Common myeloid progenitor, CD34-positive (primary cell): ENCODE data around the gene EDEM2.
"Not testable (repeated sequence)": the region's sequence is repeated elsewhere in the genome, so short reads cannot be mapped to it uniquely, and the experiment has no call there.

Source experiments
- CTCF ChIA-PET: fragments of 350-600 bp; sonication (Branson Sonifier 250); formaldehyde crosslinking; loops from one replicate; lab custom pipeline; 2021; ENCODE audit warnings: antibody characterized with exemption; lab: Charles Lee
- POLR2A ChIA-PET: fragments of 350-600 bp; sonication (Branson Sonifier 250); formaldehyde crosslinking; loops from one replicate; lab custom pipeline; 2021; ENCODE audit warnings: antibody characterized with exemption; lab: Charles Lee
- DNase-seq, 3 donors: peaks; one replicate each; pipeline versions ENCODE4 v3.0.0 to v3.0.0-alpha.2; 2013
- H3K27ac ChIP-seq, 2 experiments: 1 replicate in 1 of 2; 2 replicates in 1 of 2; pipeline ENCODE4 v1.7.0; 2013; ENCODE audit warnings: inconsistent platforms in 2 of 2, low read length in 2 of 2, mild to moderate bottlenecking in 2 of 2, low read depth in 1 of 2, moderate library complexity in 1 of 2; ENCODE audit not compliant: severe bottlenecking in 2 of 2, insufficient read depth in 1 of 2, poor library complexity in 1 of 2
- H3K27me3 ChIP-seq, 5 experiments: replicated peaks in 2 of 5; 1 replicate in 3 of 5; 2 replicates in 2 of 5; pipeline versions ENCODE4 v1.6.1 to v1.7.0; 2013; ENCODE audit warnings: low read length in 4 of 5, mild to moderate bottlenecking in 2 of 5, moderate library complexity in 2 of 5, inconsistent platforms in 1 of 5; ENCODE audit not compliant: insufficient read depth in 5 of 5, control insufficient read depth in 4 of 5
- H3K36me3 ChIP-seq, 4 experiments: 1 replicate in 2 of 4; 2 replicates in 2 of 4; pipeline versions ENCODE4 v1.6.1 to v1.7.0; 2013; ENCODE audit warnings: low read length in 3 of 4, control low read depth in 1 of 4, mild to moderate bottlenecking in 1 of 4; ENCODE audit not compliant: control insufficient read depth in 4 of 4, insufficient read depth in 4 of 4
- H3K4me1 ChIP-seq, 4 experiments: 1 replicate in 3 of 4; 2 replicates in 1 of 4; pipeline versions ENCODE4 v1.6.1 to v1.7.1; 2013; ENCODE audit warnings: low read length in 3 of 4, mild to moderate bottlenecking in 3 of 4, control low read depth in 1 of 4, inconsistent platforms in 1 of 4, moderate library complexity in 1 of 4; ENCODE audit not compliant: control insufficient read depth in 4 of 4, insufficient read depth in 4 of 4; ENCODE audit errors: control extremely low read depth in 1 of 4
- H3K4me3 ChIP-seq, 7 experiments: 1 replicate in 4 of 7; 2 replicates in 3 of 7; pipeline versions ENCODE4 v1.5.1 to v1.7.0; 2013; ENCODE audit warnings: mild to moderate bottlenecking in 7 of 7, low read length in 6 of 7, moderate library complexity in 6 of 7, inconsistent platforms in 2 of 7, low read depth in 2 of 7, control low read depth in 1 of 7; ENCODE audit not compliant: insufficient read depth in 4 of 7, control insufficient read depth in 1 of 7; ENCODE audit errors: extremely low read depth in 1 of 7
- H3K9me3 ChIP-seq, 5 experiments: 1 replicate in 4 of 5; 2 replicates in 1 of 5; pipeline versions ENCODE4 v1.6.1 to v1.7.1; 2013; ENCODE audit warnings: low read length in 4 of 5, mild to moderate bottlenecking in 2 of 5, inconsistent platforms in 1 of 5, low read depth in 1 of 5, moderate library complexity in 1 of 5; ENCODE audit not compliant: control insufficient read depth in 4 of 5, insufficient read depth in 2 of 5; ENCODE audit errors: control extremely low read depth in 1 of 5
- WGBS: methylation state at CpG from one replicate; pipeline ENCODE4 v1.1.5; 2013; ENCODE audit not compliant: insufficient coverage; 5-methylcytosine and 5-hydroxymethylcytosine counted together

The EDEM2 gene

DNA sequence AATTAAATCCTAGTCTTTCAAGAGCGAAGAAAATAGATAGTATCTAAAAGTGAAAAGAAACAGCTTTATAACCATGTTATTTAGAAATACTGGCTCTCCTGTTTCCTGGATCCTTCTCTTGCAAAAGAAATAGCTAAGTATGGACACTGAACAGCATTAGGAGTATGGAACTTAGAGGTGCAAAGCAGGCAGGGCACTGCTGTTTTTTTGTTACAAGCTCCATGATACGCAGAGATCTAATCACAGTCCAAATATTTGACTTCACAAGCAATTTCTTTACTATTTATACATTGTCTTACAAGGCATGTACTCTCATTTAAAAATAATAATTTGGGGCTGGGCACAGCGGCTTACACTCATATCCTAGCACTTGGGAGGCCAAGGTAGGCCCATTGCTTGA, 62.1 kb downstream of the EDEM2 start:
- peak overlapping the region in 1 of 2 experiments; percentile 25 for H3K27ac ChIP-seq
- no peaks in the 10 kb centered on the region for H3K27me3 ChIP-seq
- no peaks in the 10 kb centered on the region for H3K9me3 ChIP-seq
- no peak overlapping the region for H3K4me3 ChIP-seq
- CTCF ChIA-PET, result interaction anchor here (0.6 to 1.9 kb wide), 2 partner anchors 11 to 1053 kb away, joined by 3 to 7 read pairs; no protein-coding TSS in a partner anchor
- peaks cover 0 to 19% (median 10%) of the 10 kb centered on the region in 4 experiments for H3K4me1 ChIP-seq
- peaks cover 0 to 11% (median 5%) of the 10 kb centered on the region in 4 experiments for H3K36me3 ChIP-seq
- DNase-seq, result no peak
- POLR2A ChIA-PET, result no interaction called here
- WGBS, result 100% methylated on average over 1 of the region's 3 CpGs

DNA sequence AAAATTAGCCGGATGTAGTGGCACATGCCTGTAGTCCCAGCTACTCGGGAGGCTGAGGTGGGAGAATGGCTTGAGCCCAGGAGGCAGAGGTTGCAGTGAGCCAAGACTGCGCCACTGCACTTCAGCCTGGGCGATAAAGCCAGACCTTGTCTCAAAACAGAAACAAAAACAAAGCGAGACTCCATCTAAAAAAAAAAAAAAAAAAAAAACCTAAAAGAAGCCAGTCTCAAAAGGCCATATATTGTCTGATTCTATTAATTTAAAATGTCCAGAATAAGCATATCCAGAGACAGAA, 66.8 kb downstream of the EDEM2 start:
- POLR2A ChIA-PET, H3K9me3 ChIP-seq: not testable (repeated sequence)
- CTCF ChIA-PET, result interaction anchor here (1.6 kb wide), 2 partner anchors 11 to 16 kb away, joined by 4 to 5 read pairs; no protein-coding TSS in a partner anchor

DNA sequence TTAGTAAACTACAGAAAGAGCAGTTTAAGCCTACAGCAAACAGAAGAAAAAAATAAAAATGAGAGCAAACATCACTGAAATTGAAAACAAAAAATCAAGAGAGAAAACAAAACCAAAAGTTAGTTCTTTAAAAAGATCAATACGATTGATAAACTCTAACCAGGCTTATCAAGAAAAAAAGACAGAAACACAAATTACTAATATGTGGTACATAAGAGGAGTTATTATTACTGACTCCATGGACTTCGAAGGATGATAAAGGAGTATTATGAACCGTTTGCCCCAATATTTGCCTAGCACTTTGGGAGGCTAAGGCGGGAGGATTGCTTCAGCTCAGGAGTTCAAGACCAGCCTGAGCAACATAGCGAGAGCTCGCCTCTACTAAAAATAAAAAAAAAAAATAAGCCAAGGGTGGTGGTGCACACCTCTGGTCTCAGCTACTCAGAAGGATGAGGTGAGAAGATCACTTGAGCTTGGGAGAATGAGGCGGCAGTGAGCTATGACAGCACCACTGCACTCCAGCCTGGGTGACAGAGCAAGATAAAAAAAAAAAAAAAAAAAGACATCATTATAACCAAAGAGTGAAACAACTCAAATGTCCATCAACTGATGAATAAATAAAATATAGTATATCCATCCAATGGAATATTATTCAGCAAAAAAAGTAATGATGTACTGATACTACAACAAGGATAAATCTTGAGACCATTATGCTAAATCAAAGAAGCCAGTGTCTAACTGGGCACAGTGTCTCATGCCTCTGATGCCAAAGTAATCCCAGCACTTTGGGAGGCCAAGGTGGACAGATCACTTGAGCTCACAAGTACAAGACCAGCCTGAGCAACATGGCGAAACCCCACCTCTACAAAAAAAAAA, 67.4 kb downstream of the EDEM2 start:
- H3K9me3 ChIP-seq, result peaks cover 1 to 6% (median 2%) of the 10 kb centered on the region in 5 experiments
- H3K27ac ChIP-seq, result no peak overlapping the region
- peaks cover 12 to 22% (median 17%) of the 10 kb centered on the region in 4 experiments for H3K36me3 ChIP-seq
- H3K27me3 ChIP-seq, result no peaks in the 10 kb centered on the region
- ChIA-PET POLR2A (no interaction called here), CTCF (interaction anchor here (1.6 kb wide), 2 partner anchors 11 to 16 kb away, joined by 4 to 5 read pairs; no protein-coding TSS in a partner anchor)
- peaks cover 0 to 2% (median 0%) of the 10 kb centered on the region in 4 experiments for H3K4me1 ChIP-seq
- DNase-seq, result no peak
- WGBS, result 100% methylated on average over 3 of the region's 8 CpGs
- H3K4me3 ChIP-seq, result no peak overlapping the region

More for the DNA sequence above, 66.8 kb downstream of the EDEM2 start:
- WGBS, result no CpG with 5 or more reads among the region's 5 CpGs
- not testable (repeated sequence) for H3K4me1 ChIP-seq, H3K27ac ChIP-seq, H3K4me3 ChIP-seq, DNase-seq, H3K27me3 ChIP-seq
- peaks cover 12 to 22% (median 17%) of the 10 kb centered on the region in 4 experiments for H3K36me3 ChIP-seq

DNA sequence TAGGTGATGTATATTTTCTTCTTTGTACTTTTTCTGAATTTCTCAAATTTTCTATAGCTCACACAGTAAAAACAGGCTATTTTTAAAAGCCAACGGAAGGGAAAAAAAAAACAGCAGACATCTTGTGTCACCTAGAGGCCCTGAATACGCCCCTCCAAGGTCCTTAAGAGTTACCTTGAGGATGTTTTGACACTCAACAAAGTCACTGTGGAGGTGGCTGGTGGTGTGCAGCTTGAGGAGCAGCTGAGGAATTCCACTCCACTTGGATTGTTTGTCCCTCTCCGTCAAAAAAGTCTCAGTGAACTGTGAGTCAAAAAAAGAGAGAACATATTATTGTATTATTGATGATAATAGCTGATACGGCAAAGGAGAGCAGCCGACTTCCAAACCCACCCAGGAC, 69.3 kb downstream of the EDEM2 start:
- CTCF ChIA-PET, result interaction anchor here (1.9 kb wide), 1 partner anchor 13 kb away, joined by 6 read pairs; no protein-coding TSS in a partner anchor

DNA sequence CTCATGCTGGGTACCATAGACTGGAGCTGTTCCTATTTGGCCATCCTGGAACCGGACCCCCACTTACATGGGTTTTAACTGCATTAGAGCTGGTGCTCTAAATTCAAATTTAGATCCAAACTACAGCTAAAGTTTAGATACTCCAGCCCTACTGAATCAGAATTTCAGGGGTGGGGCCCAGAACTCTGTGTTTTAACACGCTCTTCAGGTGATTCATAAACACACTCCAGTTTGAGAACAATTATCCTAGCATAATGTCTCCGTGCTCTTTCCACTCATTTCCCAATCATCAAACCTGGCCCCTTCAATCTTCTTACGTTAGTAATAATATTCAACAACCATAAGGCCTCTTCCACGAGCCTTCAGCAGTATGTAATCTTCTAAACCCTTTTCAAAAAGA, 69.8 kb downstream of the EDEM2 start:
- no peak for DNase-seq
- H3K27me3 ChIP-seq, result no peaks in the 10 kb centered on the region
- WGBS, result 98% methylated on average over 4 of the region's 5 CpGs
- H3K9me3 ChIP-seq, result peaks cover 1 to 6% (median 2%) of the 10 kb centered on the region in 5 experiments
- H3K4me3 ChIP-seq, result no peak overlapping the region
- no peaks in the 10 kb centered on the region for H3K4me1 ChIP-seq
- no peak overlapping the region for H3K27ac ChIP-seq
- ChIA-PET CTCF (interaction anchor here (1.9 kb wide), 1 partner anchor 12 kb away, joined by 6 read pairs; no protein-coding TSS in a partner anchor), POLR2A (interaction anchor here (1.1 kb wide), 1 partner anchor 12 kb away, joined by 3 read pairs; no protein-coding TSS in a partner anchor)
- H3K36me3 ChIP-seq, result peaks cover 12 to 22% (median 17%) of the 10 kb centered on the region in 4 experiments

More for the DNA sequence above, 69.3 kb downstream of the EDEM2 start:
- 100% methylated on average over 2 of the region's 5 CpGs for WGBS
- Histone ChIP-seq H3K4me1 (no peaks in the 10 kb centered on the region), H3K4me3 (no peak overlapping the region), H3K27ac (no peak overlapping the region), H3K27me3 (no peaks in the 10 kb centered on the region), H3K9me3 (peaks cover 1 to 6% (median 2%) of the 10 kb centered on the region in 5 experiments), H3K36me3 (peaks cover 12 to 22% (median 17%) of the 10 kb centered on the region in 4 experiments)
- POLR2A ChIA-PET, result interaction anchor here (1.1 kb wide), 1 partner anchor 12 kb away, joined by 3 read pairs; no protein-coding TSS in a partner anchor
- DNase-seq, result no peak

DNA sequence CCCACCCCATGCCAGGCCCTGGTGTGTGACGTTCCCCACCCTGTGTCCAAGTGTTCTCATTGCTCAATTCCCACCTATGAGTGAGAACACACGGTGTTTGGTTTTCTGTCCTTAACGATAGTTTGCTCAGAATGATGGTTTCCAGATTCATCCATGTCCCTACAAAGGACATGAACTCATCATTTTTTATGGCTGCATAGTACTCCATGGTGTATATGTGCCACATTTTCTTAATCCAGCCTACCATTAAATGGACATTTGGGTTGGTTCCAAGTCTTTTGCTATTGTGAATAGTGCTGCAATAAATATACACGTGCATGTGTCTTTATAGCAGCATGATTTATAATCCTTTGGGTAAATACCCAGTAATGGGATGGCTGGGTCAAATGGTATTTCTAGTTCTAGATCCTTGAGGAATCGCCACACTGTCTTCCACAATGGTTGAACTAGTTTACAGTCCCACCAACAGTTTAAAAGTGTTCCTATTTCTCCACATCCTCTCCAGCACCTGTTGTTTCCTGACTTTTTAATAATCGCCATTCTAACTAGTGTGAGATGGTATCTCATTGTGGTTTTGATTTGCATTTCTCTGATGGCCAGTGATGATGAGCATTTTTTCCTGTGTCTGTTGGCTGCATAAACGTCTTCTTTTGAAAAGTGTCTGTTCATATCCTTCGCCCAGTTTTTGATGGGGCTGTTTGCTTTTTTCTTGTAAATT, 75.5 kb downstream of the EDEM2 start:
- peaks cover 3 to 28% (median 10%) of the 10 kb centered on the region in 4 experiments for H3K36me3 ChIP-seq
- DNase-seq, H3K27me3 ChIP-seq, CTCF ChIA-PET, H3K4me1 ChIP-seq, H3K9me3 ChIP-seq, POLR2A ChIA-PET, H3K27ac ChIP-seq, H3K4me3 ChIP-seq: not testable (repeated sequence)
- WGBS, result 89% methylated on average over 2 of the region's 8 CpGs
